IMR-90 (cell line): ENCODE data around the gene BTBD9.

Source experiments
- BHLHE40 ChIP-seq: fragments of 150-350 bp; IDR thresholded peaks from 2 replicates; pipeline ENCODE4 v1.6.1; 2016; ENCODE audit warnings: mild to moderate bottlenecking, low read depth, low read length
- CEBPB ChIP-seq: IDR thresholded peaks from 2 replicates; pipeline ENCODE4 v1.6.1; 2012; ENCODE audit warnings: low read depth, low read length, improper control_type of control experiment
- CTCF ChIP-seq: conservative IDR thresholded peaks from 2 replicates; pipeline ENCODE4 v1.5.1; 2012; ENCODE audit warnings: mild to moderate bottlenecking, low read depth, low read length, improper control_type of control experiment
- POLR2A ChIP-seq: IDR thresholded peaks from 2 replicates; pipeline ENCODE4 v1.6.1; 2012; ENCODE audit warnings: mild to moderate bottlenecking, low read depth, low read length
- RCOR1 ChIP-seq: IDR thresholded peaks from 2 replicates; pipeline ENCODE4 v1.6.1; 2012; ENCODE audit warnings: mild to moderate bottlenecking, low read length, improper control_type of control experiment; ENCODE audit not compliant: insufficient replicate concordance
- SMC3 ChIP-seq: fragments of 150-350 bp; IDR thresholded peaks from 2 replicates; pipeline ENCODE4 v1.6.1; 2016; ENCODE audit warnings: low read depth, mild to moderate bottlenecking, antibody characterized with exemption, low read length, moderate library complexity

GRCh38 chr6:38681850-38682249, 42.1 kb upstream of the BTBD9 start:
- TF ChIP-seq POLR2A (no peak), CTCF (no peak), RCOR1 (no peak), CEBPB (no peak), BHLHE40 (no peak), SMC3 (no peak)
